GM18951 (cell line): ENCODE measurements around the gene PDE6A.

ENCODE experiments used
- POLR2A ChIP-seq: IDR thresholded peaks from 4 replicates; pipeline ENCODE4 v1.6.1; 2011; ENCODE audit warnings: mild to moderate bottlenecking; ENCODE audit not compliant: insufficient read length, insufficient read depth; ENCODE audit errors: extremely low read depth
- in situ Hi-C: fragments of 300-500 bp; cut with MboI; formaldehyde crosslinking; loops from one replicate; pipeline ENCODE4 v1.12.0; 2022; ENCODE audit warnings: low sequenced_read_pairs, mixed read lengths, inconsistent platforms; ENCODE audit not compliant: unreplicated experiment

PDE6A gene

DNA sequence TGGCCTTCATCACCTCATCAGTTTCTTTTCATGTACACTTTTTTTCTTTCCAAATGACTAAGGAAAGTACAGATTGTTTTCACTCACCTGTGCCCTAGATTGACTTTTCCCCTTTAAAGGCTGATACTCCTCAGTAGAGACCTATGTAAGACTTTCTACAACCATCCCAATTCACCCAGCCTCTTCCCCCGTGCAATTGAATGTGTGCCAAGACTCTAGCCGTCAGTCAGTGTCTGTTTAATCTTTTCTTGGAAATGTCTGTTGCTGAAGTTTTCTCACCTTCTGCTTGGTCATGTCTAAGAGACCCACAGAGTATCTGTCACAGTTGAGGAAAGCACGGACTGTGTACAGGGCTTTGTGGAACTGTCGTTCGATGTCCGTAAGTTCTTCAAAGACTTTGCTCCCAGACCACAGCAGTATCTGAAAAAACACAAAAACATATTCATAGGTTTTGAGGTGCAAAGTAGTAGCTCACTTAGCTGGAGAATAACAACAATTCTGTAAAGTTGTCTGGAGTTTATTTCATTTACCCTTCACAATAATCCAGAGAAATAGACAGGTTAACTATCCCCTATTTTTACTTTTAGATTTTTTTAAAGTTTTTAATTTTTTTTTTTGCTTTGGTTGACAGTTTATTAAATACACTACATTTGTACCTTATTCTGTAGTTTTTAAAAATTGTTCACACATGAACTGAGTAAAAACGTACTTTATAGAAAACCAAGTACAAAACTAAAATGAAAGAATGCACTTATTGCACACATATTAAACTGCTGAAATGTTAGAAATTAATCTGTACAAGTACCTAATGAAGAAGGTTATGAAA lies 13.6 kb downstream of the PDE6A start:
- TF ChIP-seq POLR2A, result no peak

DNA sequence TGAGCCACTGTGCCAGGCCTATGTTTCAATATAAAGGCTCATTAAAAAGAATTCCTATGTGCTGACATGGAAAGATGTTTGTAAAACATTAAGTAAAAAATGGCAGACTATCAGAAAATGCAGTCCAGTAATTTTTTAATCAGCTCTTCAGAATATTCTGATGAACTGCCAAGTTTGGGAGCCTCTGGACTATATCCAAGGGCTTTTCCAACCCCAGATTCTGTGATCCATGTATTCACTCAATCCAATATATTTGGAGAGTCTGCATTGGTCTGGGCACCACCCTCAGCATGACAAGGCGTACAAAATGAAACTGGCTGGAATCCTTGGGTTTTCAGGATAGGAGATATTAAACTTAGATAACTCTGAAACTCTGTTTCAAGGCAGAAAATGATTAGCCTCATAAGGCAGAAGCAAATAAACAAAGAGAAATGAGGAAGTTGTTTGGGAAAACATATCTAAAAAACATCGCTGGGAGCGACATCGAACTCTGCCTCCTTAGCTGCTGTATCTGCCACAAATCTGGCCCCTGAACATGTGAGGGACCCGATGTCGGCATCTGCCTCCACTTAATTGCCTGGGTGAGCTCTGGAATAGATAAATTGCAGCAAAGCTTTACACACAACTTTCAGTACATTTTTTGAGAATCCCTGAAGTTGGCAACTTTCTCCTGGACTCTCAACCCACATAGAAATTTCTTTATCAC lies 14.4 kb downstream of the PDE6A start:
- in situ Hi-C loops, result no loop called here
- TF ChIP-seq POLR2A, result no peak

More for the DNA sequence above, 13.6 kb downstream of the PDE6A start:
- in situ Hi-C loops, result no loop called here

DNA sequence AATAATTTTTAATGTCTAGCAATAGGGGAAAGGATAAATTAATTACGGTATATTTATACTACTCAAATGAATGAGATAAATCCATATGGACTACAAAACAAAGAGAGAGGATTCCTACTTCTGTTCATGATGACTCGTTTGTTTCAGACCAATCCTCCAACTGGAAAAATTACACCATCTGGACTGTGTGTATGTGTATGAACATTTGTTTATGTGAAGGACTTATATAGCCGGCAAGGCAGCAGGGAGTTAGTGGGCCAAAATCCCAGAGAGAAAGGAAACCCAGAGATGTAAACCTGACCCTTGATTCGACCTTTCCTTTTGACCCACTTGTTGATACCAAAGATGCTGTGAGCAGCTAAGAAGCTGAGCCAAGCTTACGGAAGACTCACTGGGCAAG lies 20.1 kb downstream of the PDE6A start:
- in situ Hi-C loops, result no loop called here
- TF ChIP-seq POLR2A, result no peak

DNA sequence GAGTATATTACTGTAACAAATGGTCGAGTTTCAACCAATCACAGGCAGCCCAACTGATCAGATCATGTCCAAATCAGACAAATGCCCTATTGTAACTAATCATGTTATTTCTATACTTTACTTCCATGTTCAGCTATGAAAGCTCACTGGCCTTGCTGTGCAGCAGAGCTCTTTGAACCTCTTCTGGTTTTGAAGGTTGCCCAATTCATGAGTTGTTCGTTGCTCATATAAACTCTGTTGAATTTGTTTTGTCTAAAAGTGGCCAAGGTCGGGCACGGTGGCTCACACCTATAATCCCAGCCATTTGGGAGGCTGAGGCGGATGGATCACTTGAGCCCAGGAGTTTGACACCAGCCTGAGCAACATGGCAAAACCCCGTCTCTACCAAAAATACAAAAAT lies 21.6 kb downstream of the PDE6A start:
- TF ChIP-seq POLR2A, result no peak
- in situ Hi-C loops, result no loop called here

DNA sequence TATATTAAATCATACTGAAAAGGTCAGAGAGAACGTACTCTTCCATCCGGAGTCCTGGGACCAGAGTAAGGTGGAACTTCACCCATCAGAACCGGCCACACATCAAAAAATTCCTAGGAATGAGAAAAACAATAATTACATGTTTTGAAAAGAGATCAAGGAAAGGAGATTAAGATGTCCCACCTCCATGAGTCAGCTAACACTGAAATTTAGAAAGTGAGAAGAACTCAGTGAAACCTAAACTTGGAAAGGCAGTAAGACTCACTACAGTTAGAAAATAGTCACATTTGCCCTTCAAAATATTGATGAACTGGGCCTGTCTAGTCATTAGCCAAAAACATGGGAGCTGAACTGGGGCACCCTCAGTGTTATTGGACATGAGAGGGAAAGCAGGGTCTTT lies 23.0 kb downstream of the PDE6A start:
- no peak for TF ChIP-seq POLR2A
- in situ Hi-C loops, result no loop called here

DNA sequence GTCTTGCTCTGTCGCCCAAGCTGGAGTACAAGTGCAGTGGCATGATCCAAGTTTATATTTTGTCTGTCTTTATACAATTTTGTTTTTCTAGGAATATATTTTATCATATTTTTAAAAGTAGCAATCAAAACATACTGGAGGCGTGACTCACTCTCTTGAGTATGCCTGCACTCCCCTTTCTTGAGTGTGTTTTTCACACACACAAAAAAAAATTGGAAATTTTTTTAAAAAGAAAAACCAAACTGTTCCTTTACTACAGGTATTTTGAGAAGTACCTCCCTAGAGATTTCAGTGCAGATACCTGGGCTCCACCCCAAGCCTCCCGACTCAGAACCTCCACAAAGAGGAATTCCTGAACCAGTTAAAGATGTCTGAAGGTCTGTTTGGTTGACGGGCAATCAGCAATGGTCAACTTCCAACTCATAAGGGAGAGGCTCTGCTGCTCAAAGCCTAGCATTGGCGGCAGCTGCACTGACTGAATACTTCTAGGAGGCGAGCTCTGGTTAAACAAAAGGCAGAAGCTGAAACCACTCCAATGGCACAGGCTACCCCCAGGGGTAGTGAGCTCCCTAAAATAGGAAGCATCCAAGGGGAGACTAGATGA lies 27.4 kb downstream of the PDE6A start:
- in situ Hi-C loops, result no loop called here
- TF ChIP-seq POLR2A, result no peak

DNA sequence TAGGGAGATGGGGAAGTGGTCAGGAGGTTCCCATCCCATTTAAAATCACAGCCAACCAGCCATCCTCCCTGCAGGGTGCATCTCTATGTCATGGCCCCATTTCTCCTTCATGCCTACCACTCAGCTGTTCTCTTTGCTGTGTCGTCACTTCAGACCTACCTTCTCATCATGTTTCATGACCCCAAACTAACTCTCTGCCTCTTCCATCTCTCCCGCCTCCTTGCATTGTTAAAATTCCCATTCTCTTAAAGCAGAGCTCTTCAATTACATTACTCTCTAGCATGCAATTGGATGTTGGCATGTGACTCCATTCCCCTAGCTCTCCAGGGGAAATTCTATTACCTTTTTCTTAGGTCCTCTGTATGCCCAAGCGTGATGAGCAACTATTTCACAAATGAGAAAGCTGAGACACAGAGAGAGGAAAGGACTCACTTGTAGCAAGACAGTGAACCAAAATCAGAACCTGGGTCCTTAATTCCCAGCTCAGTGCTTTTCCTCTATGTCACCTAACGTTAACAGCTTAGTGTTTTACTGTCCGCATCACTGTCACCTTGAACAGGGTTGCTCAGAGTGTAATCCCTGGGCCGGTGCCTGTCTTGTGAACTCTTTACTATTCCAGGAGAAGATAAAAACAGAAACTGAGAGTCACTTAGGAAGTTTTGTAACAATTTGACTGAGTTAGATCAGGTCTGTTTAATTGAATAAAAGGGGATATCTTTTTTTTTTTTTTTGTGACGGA lies 28.1 kb downstream of the PDE6A start:
- in situ Hi-C loops, result no loop called here
- TF ChIP-seq POLR2A, result no peak

DNA sequence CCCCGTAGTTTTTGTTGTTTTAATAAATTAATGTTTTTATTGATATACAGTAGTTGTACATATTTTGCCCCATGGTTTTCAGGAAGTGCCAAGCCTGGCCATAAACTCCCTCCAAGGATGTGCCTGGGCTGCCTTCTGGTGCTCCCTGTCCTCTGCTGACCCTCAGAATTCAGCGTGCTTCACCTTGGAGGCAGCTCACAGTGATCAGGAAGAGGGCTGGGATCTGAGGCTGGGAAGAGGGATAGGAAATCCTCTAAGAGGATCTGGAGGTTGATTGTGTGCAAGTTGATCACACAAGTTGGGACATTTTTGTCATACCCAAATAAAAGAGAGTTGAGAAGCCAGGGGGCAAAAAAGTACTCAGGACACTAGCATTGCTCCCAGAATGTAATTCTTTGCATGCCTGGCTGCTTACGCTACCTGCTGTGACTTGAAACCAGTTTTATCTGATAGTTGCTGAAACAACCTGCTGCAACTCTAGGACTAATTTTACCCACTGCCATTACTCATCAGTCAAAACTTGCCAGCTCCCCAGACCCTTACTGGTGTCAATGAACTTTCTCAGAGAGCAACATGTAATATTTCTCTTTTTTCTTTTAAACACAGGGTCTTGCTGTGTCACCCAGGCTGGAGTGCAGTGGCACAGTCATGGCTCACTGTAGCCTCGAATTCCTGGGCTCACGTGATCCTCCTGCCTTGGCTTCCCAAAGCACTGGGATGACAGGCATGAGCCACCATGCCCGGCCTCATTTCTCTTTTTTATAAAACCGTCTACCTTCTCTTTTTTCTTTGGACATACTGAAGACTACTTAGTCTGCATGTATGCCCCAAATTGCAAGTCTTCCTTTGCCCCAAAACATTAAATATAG lies 29.0 kb downstream of the PDE6A start:
- in situ Hi-C loops, result no loop called here
- no peak for TF ChIP-seq POLR2A

DNA sequence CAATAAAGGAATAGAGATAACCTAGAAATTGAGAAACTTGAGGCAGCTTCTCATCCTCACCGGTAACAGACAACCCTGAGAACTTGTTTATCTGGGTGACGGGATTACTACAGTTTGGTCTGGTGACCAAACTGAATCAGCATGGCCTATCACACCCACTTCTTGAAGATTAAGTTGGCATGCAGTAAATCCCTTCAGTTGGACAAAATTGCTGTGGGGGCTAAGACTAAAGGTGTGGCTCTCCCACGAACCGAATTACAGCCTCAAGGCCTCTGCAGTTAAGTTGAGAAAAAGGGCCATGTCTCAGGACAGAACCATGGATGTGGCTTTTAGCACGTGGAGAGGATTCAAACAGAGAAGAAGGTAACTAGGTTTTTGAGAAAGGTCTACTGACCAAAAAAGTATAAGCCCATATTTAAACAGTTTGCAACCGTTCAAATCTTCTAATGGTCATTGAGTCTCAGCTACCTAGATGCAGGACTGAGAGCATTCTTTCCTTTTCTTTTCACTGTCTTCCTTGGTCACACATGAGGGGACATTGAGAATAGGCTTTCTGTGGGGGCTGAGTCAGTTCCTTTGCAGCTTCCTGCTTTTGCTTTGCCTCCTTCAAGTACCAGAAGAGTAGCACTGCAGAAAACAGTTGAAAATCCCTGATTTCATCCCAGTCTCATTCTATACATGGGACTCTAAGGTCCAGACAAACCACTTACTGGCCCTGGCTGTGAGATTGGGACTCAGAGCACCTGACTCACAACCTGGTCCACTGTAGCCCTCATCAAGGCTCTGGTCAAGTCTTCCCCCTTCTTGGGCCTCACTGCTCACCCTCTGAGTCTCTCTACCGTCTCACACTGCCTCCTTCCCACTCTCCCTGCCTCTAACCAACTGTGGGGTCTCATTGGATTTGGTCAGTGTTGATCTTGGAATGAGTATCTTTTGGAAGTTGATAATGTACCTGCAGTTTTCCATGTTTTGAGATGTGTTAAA lies 30.9 kb downstream of the PDE6A start:
- in situ Hi-C loops, result no loop called here
- no peak for TF ChIP-seq POLR2A

DNA sequence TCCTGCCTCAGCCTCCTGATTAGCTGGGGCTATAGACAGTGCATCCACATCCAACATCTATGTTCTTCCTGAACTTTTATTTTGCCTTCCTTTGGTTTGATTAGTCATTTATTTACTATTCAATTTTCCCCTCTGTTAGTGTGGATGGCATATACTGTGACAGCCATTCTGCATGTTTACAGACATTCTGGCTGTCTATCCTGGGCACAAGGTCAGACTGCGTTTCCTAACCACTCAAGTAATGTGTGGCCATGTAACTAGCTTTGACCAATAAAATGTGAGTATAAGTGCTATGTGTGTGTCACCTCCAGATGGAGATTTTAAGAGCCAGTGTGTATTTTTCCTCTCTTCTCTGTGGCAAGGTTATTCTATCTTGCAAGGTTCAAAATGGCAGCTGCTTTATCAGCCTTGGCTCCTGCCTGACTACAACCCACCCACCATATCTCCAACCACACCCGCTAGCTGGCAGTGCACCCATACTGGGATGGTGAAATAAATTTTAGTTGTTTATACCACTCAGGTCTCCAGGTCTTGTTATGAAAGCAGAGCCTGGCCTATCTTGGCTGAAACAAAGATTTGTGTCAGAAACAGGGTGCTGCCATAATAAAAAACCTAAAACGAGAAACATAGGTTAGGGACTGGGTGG lies 32.2 kb downstream of the PDE6A start:
- in situ Hi-C loops, result no loop called here
- TF ChIP-seq POLR2A, result no peak

DNA sequence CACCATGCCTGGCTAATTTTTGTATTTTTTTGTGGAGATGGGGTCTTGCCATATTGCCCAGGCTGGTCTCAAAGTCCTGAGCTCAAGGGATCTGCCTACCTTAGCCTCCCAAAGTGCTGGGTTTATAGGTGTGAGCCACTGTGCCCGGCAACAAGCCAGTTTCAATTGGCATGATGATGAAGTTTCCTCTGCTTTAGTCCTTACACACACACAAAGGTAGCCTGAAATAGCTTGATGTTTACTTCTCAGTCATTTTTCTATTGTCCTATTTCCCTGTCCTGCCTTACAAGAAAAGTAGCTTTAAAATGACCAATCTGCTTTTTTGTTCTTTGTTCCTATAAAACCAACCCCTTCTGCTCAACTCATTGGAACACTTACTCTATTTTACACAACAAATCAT lies 33.6 kb downstream of the PDE6A start:
- TF ChIP-seq POLR2A, result no peak

More for the DNA sequence above, 33.6 kb downstream of the PDE6A start:
- in situ Hi-C loops, result no loop called here
